HG03378 (cell line): ENCODE results near the gene CD209.

Experiments
- ATAC-seq: cut with Tn5 transposase; IDR thresholded peaks from one replicate; pipeline ENCODE4 v1.9.1; 2021; ENCODE audit warnings: mild to moderate bottlenecking, moderate library complexity; ENCODE audit not compliant: unreplicated experiment

Gene CD209

DNA sequence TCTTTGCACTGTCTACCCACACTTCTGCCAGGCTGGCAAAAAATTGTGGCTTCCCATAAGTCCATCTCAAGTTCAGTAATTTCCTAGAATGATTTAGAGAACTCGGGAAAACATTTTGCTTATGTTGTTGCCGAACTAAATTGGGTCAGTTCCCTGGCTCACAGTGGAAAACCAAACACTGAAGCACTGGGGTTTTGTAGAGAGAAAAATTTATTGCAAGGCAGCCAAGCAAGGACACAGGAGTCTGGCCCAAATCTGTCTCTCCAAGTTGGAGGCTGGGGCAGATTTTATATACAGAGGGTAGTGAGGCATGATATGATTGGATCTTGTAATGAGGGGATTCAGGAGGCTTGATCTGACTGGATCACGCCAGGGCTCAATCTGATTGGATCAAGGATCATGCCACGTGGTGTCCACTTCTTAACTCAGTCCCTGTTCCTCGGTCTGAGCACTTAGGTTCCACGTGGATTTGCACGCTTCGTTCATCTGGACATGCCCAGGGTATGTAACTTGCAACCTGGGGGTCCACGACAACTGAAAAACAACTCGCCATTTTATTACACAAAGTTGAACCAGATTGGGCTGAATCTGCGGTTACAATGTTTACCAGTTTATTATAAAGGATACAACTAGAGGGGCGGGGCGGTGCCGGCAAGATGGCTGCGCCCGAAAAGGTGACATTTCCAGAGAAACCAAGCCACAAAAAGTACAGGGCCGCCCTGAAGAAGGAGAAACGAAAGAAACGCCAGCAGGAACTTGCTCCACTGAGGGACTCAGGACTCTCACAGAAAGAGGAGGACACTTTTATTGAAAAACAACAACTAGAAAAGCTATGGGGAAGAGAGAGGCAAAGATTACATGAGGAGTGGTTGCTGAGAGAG, 7.3 kb downstream of the CD209 start:
- ATAC-seq: no peak

DNA sequence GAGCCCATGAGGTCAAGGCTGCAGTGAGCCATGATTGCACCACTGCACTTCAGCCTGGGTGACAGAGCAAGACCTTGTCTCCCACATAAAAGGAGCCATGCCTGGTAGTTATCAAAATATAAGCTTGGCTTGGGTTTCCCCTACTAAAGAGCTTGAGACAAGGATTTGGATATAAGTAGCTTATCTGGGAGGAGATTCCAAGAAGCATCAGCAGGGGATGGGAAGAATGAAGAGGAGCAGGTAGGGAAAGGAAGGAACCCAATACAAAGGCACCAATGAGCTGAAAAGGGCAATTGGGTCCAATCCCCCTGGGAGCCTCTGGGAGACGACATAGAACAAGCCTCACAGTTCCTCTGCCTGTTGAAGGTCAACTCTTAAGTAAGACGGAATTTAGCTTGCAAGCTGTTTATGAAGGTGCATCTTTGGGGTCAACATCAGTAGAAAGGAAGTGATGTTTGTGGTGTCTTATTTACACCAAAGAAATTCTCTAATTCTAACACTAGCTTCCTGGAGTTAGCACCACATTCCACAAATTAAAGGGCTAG, 8.1 kb downstream of the CD209 start:
- no peak for ATAC-seq

DNA sequence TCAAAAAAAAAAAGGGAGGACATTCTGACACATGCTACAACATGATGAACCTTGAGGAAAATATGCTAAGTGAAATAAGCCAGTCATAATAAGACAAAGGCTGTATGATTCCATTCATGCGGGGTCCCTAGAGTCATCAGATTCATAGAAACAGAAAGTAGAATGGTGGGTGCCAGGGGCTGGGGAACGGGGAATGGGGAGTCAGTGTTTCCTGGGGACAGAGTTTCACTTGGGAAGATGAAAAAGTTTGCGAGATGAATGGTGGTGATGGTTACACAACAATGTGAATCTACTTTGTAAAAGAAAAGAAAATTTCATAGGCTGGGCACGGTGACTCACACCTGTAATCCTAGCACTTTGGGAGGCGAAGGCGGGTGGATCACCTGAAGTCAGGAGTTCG, 9.3 kb downstream of the CD209 start:
- no peak for ATAC-seq

DNA sequence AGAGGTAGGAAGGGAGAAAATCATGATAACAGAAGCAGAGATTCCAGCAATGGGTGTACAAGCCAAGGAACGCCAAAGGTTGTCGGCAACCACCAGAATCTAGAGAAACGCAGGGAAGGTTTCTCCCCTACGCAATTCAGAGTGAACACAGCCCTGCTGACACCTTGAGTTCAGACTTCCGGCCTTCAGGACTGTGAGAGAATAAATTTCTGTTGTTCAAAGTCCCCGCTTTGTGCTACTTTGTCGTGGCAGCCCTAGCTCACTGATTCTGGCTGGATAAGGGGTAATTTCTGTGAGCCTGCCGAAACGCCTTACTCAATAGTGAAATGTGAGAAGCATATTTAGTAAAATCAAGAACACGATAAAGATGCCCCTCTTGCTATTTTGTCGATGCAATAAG, 10.1 kb downstream of the CD209 start:
- ATAC-seq: no peak

DNA sequence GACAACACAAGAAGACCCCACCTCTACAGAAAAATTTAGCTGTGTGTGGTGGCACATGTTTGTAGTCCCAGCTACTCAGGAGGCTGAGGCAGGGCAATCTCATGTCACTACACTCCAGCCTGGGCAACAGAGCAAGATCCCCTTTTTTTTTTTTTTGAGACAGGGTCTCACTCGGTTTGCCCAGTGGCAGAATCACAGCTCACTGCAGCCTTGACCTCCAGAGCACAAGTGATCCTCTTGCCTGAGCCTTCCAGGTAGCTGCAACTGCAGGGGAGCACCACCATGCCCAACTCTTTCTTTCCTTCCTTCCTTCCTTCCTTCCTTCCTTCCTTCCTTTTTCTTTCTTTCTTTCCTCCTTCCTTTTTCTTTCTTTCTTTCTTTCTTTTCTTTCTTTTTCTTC, 11.2 kb downstream of the CD209 start:
- ATAC-seq: no peak

DNA sequence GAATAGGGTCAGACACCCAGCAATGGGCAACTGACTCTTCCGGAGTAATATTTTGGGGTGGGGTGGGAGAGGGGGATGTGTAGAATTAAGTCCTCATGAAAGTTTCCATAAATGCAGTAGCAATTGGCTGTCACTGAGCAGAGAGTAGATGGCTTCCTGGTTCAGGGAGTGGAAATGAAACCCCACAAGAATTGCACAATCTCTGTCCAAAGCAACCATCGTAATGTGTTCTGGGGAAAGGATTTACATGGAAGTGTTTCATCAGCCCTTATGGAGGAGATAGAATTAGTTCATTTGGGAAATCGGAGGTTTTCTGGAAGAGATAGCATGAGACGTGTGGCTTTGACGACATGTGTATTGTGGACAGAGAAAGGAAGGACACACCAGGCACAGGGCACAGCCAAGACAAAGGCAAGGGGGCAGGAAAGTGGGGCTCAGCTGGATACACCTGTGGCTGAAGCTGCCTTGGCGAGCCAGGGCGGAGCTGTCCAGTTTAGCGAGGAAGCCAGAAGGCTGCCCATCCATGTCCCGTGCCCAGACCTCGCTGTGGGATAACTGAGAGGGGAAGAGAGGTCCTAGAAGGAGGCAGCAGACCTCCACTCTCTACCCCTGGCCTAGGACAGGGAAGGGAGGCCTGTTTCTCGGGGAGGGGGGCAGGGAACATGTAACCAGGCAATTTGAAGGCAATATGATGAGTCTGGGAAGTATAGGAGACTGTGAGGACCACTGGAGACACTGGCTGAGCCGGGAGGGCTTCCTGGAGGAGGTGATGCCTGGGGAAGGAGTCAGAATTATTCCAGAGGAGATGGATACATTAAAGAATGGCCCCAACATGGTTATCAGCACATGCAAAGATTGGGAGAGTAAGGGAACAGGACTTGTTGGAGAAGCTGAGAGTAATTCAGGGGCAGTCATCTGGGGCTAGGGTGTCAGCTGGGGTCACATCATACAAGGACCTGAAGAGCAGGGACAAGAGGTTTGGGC, 12.8 kb downstream of the CD209 start:
- ATAC-seq: no peak

DNA sequence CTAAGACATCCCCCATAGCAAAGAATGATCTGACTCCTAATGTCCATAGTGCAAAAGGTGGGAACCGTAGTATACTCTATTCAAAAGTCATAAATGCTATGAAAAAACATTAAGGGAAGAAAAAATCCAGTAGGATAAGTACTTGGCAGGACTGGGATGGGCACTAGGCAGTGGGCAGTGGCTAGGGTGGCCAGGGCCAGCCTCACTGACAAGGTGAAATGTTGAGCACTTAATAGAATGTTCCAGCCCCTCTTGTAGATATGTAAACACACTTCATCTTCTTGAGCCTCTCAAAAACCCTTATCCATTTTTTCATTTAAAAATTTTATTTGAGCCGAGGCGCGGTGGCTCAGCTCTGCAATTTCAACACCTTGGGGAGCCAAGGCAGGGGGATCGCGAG, 14.0 kb downstream of the CD209 start:
- ATAC-seq: no peak

DNA sequence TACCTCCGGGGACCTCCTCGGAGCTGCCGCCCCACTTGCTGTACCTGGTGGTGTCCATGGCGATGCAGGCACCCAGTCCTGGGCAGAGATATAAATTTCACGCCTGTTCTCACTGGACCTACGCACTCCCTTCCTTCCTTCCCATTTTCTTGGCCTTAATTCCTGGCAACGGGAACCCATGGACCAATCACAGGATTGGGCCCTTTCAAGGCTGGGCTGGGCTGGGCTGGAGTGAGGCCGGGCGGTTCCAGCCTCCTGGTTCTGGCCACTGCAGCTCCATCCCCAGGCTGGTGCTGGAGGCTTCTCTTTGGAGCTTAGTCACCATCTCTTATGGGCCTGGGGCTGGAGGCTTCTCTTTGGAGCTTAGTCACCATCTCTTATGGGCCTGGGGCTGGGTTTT, 15.3 kb downstream of the CD209 start, which contains the start of gene CLEC4G:
Gene CLEC4G (minus strand): TSS at position 66 of the 400 bp plus-strand sequence. CDS start 8 bp downstream, at position 58.
- no peak for ATAC-seq

DNA sequence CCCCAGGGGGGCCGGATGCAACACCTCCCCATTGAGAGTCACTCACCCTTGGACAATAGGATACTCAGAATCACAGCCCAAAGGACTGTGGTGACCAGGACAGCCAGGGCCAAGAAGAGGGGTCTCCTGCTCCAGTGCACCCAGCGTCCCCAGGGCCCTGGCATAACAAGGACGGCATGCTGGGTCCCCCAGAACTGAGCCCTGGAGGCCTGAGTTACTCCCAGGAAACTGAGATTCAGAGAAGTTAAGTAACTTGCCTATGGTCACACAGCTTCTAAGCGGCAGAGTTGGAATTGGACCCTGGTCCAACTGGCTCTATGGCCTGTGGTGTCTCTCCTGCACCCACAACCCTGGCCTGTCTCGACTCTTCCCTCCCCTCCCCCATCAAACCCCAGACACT, 15.7 kb downstream of the CD209 start:
- ATAC-seq: no peak

DNA sequence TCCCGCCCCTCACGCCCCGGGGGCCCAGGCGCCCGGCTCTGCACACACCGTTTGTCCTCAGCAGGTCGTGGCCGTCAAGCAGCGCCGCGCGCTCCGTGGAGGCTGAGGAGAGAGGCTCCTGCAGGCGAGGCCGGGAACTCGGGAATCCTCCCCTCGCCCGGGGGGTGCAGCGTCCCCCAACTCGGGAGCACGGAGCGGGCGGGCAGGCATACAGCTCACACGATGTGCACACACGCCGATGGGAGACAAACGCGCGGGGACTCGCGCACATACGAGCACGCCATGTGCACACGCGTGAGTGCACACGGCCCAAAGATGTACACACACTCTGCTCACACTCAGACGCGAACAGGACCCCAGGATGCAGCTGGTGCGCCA, 16.1 kb downstream of the CD209 start:
- ATAC-seq: no peak

DNA sequence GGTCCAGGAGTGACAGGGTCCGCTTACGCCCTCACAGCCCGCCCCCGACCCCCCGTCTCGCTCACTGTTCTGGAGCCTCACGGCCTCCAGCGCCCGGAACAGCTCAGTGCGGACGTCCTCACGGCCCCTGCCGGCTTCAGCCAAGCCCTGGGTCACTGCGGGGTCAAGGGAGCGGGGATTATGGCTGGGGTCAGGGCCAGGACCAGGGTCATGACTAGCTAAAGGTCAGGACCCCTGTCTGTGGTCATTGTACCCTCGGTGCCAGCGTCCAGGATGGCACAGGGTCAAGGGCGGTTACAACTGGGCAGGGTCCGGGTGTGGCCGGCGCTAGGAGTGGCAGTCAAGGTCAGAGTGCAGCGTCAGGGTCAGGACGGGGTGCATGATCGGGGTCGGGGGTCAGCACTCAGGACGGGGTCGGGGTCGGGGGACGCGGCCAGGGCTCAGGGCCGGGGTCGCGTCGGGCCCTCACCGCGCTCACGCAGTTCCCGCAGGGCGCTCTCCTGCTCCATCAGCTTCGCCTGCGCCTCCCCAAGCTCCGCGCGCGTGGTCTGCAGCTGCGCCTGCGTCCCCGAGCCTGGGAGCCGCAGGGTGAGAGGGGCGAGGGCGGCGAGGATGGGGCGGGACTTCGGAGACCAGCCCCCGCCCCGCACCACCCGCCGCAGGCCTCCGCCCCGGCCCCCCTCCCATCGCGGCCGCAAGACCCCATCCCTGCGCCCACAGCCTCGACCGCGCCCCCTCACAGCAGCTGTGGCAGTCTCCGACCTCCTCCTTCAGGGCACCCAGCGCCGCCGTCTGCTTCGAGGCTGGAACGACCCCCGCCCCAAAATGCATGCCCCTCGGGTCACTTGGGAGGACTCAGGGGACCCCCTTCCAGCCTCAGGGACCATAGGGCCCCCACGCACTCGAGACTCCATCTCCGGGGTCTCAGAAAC, 16.8 kb downstream of the CD209 start:
- no peak for ATAC-seq

DNA sequence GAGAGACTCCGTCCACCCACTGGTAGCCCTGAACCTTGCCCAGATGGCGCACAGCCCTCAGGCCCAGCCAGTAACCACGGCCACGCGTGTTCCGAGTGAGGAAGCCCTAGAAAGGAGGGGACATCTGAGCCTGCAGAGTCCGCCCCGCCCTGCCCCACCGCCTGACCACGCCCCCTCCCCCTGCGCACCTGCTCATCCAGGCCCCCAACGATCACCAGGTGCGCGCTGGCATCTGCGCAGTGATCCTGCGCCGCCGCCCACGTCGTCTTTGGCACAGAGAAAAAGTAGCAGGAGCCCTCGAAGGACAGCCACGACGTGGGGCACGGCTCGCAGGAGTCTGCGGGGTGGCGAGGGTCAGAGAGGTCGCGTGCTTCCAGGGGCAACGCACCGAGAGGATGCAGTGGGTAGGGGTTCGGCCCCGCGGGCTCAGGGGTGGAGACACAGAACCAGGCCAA, 17.5 kb downstream of the CD209 start:
- no peak for ATAC-seq

DNA sequence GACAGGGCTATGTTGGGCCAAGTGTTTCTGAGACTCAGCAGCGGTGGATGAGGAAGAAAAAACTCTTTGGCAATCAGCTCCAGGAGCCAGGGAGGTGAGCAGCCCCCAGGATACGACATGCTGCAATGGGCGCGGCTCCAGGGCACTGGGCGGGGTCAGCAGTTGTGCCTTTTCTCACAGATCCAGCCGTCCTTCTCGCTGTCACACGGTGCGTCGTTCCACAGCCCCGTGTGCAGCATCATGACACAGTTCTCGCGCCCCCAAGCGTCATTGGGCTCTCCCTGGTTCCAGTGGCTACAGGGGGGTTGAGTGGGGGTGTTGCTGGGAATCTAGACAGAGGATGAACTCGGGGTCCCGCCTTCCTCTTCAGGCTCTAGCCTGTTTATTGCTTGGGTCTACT, 18.1 kb downstream of the CD209 start:
- ATAC-seq: no peak

DNA sequence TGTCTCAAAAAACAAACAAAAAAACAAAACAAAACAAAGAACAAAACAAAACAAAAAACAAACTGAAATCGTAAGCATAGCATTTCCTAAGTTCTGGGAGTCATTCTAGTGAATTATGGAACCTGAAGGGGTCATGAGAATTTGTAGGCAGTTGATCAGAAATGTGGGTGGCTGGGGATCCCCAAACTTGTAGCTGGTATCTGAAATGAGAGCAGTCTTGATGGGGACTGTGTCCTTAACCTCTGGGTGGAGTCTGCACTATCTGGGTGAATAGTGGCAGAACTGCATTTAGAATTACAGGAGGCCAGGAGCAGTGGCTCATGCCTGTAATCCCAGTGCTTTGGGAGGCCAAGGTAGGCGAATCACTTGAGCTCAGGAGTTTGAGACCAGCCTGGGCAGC, 21.5 kb downstream of the CD209 start:
- ATAC-seq: no peak

DNA sequence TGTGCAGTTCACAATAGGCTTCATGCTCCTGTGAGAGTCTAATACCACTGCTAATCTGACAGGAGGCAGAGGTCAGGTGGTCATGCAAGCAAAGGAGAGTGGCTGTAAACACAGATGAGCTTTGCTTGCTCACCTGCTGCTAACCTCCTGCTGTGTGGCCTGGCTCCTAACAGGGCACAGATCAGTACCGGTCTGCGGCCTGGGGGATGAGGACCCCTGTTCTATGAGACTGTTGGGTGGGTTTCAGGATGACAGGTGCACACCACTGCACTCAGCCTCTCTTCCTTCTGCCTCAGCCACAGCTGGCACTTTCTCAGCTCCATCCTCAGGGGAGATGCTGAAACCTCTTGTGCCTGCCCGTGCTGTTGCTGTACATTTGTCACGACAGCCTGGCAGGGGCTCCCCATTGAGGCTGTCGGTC, 25.1 kb downstream of the CD209 start:
- ATAC-seq: no peak

DNA sequence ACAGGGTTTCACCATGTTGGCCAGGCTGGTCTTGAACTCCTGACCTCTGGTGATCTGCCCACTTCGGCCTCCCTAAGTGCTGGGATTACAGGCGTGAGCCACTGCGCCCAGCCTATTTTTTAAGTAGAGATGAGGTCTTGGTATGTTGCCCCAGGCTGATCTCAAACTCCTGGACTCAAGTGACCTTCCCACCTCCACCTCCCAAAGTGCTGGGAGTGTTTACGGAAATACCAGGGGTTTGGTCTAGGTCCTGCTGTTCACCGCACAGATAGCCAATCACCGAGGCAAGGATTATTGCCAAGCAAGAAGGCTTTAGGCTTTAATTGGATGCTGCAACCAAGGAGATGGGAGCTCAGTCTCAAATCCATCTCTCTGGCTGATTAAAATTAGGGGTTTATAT, 27.0 kb downstream of the CD209 start:
- ATAC-seq: no peak

DNA sequence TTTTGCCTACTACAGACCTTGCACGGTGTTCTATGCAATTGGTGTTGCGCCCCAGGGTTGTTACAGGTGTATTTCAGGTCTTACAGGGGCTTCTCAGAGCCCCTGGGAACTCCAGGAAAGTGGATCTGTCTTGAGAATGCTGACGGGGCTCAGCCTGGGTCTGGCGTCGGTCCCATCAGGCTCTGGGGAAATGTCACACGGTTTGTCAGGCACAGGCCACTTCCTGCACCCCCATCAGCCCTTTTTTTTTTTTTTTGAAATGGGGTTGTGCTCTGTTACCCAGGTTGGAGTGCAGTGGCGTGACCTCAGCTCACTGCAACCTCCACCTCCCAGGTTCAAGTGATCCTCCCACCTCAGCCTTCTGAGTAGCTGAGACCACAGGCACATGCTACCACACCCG, 28.7 kb downstream of the CD209 start:
- ATAC-seq: no peak

DNA sequence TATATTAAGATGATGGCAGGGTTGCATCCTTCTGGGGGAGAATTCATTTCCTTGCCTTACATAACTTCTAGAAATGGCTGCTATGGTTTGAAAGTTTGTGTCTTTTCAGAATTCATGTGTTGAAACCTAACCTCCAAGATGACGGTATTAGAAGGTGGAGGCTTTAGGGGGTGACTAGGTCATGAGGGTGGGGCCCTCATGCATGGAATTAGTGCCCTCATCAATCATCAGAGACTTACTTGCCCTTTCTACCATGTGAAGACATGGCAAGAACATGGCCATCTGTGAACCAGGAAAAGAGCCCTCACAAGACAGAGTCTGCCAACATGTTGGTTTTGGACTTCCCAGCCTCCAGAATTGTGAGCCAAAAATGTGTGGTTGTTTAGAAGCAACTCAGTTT, 30.6 kb downstream of the CD209 start:
- no peak for ATAC-seq

DNA sequence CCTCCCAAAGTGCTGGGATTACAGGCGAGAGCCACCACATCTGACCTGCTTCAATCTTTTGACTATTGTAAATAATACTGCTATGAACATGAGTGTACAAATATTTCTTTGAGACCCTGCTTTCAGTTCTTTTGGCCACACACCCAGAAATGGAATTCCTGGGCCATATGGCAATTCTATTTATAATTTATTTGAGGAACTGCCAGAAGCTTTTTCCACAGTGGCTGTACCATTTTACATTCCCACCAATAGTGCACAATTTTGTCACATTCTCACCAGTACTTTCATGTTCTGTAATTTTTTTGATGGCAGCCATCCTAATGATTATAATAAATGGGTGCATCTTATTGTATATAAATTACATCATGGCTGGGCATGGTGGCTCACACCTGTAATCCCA, 31.7 kb downstream of the CD209 start:
- no peak for ATAC-seq

DNA sequence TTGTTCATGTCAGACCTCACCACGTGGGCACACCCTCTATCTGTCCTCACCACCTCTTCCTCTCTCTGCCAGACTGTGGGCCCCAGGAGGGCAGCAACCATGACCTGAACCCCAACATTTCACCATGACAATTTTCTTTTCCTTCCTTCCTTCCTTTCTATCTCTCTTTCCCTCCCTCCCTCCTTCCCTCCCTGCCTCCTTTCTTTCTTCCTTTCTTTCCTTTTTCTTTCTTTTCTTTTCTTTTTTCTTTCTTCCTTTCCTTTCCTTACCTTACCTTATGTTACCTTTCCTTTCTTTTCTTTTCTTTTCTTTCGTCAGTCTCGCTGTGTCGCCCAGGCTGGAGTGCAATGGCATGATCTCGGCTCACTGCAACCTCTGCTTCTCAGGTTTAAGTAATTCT, 36.7 kb downstream of the CD209 start:
- no peak for ATAC-seq
